Endothelial cell (in vitro differentiated cells): ENCODE measurements around the gene SLC6A11. TPM values are rescaled to one million over a fixed set of nuclear protein-coding genes. Genes with fewer than 3 reads are reported as not detected.

ENCODE experiments used
- DNase-seq: peaks from one replicate; pipeline ENCODE4 v3.0.0; 2021; ENCODE audit warnings: low spot score
- H3K27ac Mint-ChIP-seq: one replicate; pipeline ENCODE4 v1.8.0; 2021; ENCODE audit warnings: mixed read lengths, inconsistent platforms; ENCODE audit not compliant: unreplicated experiment
- H3K27me3 Mint-ChIP-seq: one replicate; pipeline ENCODE4 v1.8.0; 2021; ENCODE audit warnings: mild to moderate bottlenecking, moderate library complexity, mixed read lengths, inconsistent platforms; ENCODE audit not compliant: unreplicated experiment
- H3K36me3 Mint-ChIP-seq: one replicate; pipeline ENCODE4 v1.8.0; 2021; ENCODE audit warnings: mild to moderate bottlenecking, low read depth, mixed read lengths, inconsistent platforms; ENCODE audit not compliant: unreplicated experiment
- H3K4me1 Mint-ChIP-seq: one replicate; pipeline ENCODE4 v1.8.0; 2021; ENCODE audit warnings: mild to moderate bottlenecking, mixed read lengths, inconsistent platforms; ENCODE audit not compliant: unreplicated experiment
- H3K4me3 Mint-ChIP-seq: one replicate; pipeline ENCODE4 v1.8.0; 2021; ENCODE audit warnings: mild to moderate bottlenecking, mixed read lengths, inconsistent platforms; ENCODE audit not compliant: unreplicated experiment
- H3K9me3 Mint-ChIP-seq: one replicate; pipeline ENCODE4 v1.8.0; 2021; ENCODE audit warnings: mixed read lengths, inconsistent platforms; ENCODE audit not compliant: unreplicated experiment
- long read RNA-seq: library from polyadenylated mRNA; unstranded; transcript quantifications from one replicate; pipeline ENCODE4 v2.0.0, GENCODE V29; 2020; ENCODE audit not compliant: unreplicated experiment
- total RNA-seq: library from RNA; stranded (reverse); fragmentation: NEBNext Ultra II Directional; extraction: Animal tissue kit (Norgen Biotek cat#: 25700); gene quantifications from one replicate; pipeline ENCODE4 v1.2.1, GENCODE V29; 2021; ENCODE audit not compliant: unreplicated experiment
- TF ChIP-seq, protein P1 (sequence below): fragments of 200-600 bp; sonication (generic); IDR thresholded peaks from one replicate; pipeline ENCODE4 v1.5.0; 2021; ENCODE audit warnings: antibody characterized with exemption; ENCODE audit not compliant: unreplicated experiment

Gene SLC6A11
- total RNA-seq: 0.15 TPM
- long read RNA-seq, partial matches to known transcripts: 0 of 1 reads
- long read RNA-seq, other reads (novel, unspliced or antisense): 0 of 1 reads

GRCh38 chr3:10816019-10816862, at the start of gene SLC6A11:
TSS of gene SLC6A11 (plus strand) at chr3:10816228. CDS start at chr3:10816266, 38 bp downstream.
- H3K27me3 Mint-ChIP-seq: peaks cover 13% of the 10 kb centered on the region
- TF ChIP-seq, protein P1, sequence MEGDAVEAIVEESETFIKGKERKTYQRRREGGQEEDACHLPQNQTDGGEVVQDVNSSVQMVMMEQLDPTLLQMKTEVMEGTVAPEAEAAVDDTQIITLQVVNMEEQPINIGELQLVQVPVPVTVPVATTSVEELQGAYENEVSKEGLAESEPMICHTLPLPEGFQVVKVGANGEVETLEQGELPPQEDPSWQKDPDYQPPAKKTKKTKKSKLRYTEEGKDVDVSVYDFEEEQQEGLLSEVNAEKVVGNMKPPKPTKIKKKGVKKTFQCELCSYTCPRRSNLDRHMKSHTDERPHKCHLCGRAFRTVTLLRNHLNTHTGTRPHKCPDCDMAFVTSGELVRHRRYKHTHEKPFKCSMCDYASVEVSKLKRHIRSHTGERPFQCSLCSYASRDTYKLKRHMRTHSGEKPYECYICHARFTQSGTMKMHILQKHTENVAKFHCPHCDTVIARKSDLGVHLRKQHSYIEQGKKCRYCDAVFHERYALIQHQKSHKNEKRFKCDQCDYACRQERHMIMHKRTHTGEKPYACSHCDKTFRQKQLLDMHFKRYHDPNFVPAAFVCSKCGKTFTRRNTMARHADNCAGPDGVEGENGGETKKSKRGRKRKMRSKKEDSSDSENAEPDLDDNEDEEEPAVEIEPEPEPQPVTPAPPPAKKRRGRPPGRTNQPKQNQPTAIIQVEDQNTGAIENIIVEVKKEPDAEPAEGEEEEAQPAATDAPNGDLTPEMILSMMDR: no peak
- H3K36me3 Mint-ChIP-seq: no peaks in the 10 kb centered on the region

DNA sequence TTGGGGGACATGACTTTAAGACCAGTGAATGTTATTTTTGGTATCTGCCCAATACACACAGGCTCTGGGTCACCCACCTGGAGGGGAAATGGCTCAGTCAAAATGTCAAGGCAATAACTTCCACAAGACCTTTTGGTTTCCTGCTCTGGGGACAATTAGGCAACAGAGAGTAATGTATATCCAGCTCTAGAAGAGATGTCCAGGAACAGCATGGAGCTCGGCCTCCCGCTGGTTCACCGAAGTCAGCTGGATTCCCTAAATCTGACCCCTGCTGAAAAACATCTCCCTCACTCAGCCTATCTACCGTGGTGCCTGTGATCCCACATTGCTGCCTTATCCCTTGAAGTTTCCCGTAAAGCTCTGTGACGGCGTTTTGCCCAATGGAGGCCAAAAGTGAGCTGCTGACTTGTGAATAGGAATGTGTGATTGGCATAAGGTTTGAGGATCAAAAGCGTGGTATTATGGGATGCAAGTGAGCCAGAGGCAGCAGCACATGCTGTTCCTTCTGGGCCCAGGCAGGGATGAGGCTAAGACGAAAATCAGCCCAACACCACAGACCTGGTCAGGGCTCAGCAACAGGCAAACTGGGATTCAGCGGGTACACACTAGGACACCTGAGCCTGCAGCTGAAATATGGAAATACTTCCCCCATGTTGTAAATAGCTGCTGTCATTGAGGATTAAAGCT, 47.2 kb upstream of the SLC6A11 start:
- TF ChIP-seq, protein P1: no peak
- Mint-ChIP-seq H3K4me1 (no peaks in the 10 kb centered on the region), H3K27ac (no peak overlapping the region), H3K4me3 (no peak overlapping the region), H3K9me3 (no peaks in the 10 kb centered on the region), H3K27me3 (no peaks in the 10 kb centered on the region), H3K36me3 (no peaks in the 10 kb centered on the region)
- DNase-seq: no peak

More at GRCh38 chr3:10816019-10816862, at the start of gene SLC6A11:
- Mint-ChIP-seq H3K4me1 (peaks cover 3% of the 10 kb centered on the region), H3K9me3 (no peaks in the 10 kb centered on the region), H3K27ac (no peak within 1 kb of the TSS), H3K4me3 (peak within 1 kb of the TSS; percentile 76)
- DNase-seq: peak; percentile 36

DNA sequence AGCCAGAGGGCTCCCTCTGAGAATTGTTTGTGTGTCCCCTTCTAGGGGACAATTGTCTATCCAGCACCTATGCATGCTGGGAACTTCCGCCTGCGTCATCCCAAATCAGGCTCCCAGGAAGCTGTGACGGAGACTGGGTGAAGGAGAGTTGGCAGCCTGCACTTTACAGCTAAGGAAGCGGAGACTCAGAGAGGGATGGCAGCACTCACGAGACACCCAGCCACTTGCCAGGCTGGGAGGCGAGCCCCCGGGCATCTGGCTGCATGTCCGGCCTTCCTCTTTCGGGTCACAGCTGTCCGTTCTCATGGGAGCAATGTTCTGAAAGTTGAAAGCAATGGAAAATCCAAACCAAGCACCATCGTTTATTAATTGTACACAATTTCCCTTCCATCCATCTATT, 45.5 kb upstream of the SLC6A11 start:
- H3K4me3 Mint-ChIP-seq: no peak overlapping the region
- H3K27me3 Mint-ChIP-seq: no peaks in the 10 kb centered on the region
- DNase-seq: no peak
- no peak overlapping the region for H3K27ac Mint-ChIP-seq
- H3K4me1 Mint-ChIP-seq: no peaks in the 10 kb centered on the region
- no peaks in the 10 kb centered on the region for H3K36me3 Mint-ChIP-seq
- H3K9me3 Mint-ChIP-seq: no peaks in the 10 kb centered on the region
- TF ChIP-seq, protein P1: no peak

DNA sequence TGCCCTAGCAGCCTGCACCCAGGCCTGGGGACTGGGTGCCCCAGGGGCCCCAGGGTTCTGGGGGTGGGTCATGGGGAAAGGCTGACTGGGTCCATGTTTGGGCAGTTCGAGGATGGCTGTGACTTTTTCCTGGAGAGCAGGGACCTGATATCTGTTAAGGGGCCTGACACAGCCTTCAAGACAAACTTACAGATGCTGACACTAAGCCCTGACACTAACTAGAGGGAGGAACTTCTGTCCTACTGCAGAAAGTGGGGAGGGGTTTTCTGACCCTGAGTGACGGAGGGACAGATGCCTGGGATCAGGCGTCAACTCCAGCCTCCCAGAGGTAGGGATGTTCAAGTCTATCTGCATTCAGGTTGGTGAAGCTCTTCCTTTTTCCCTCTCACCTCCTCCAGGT, 45.0 kb upstream of the SLC6A11 start:
- Mint-ChIP-seq H3K4me3 (no peak overlapping the region), H3K4me1 (no peaks in the 10 kb centered on the region), H3K27ac (no peak overlapping the region), H3K36me3 (no peaks in the 10 kb centered on the region), H3K27me3 (no peaks in the 10 kb centered on the region), H3K9me3 (no peaks in the 10 kb centered on the region)
- DNase-seq: no peak
- TF ChIP-seq, protein P1: no peak
